Adrenal gland (tissue), 5 donors: Measurements from ENCODE around the gene SIGLECL1.

Source experiments
- POLR2A ChIP-seq, 2 donors: fragments of 450-650 bp; IDR thresholded peaks; one replicate each; pipeline ENCODE4 v1.6.1; 2017; ENCODE audit warnings: antibody characterized with exemption in 2 of 2, mild to moderate bottlenecking in 2 of 2, moderate library complexity in 1 of 2
- TF ChIP-seq, protein P1 (sequence below), 6 experiments: fragments of 450-650 bp in 4 of 6; fragments of 200-600 bp in 2 of 6; sonication (generic) in 1 of 6; IDR thresholded peaks; 1 replicate in 5 of 6; 2 replicates in 1 of 6; pipeline versions ENCODE4 v1.5.1 to v1.8.0; 2016 to 2021; ENCODE audit warnings: antibody characterized with exemption in 6 of 6, mild to moderate bottlenecking in 2 of 6, moderate library complexity in 1 of 6
- donor health status: DM: no; HTN: no; CAD: no.

DNA sequence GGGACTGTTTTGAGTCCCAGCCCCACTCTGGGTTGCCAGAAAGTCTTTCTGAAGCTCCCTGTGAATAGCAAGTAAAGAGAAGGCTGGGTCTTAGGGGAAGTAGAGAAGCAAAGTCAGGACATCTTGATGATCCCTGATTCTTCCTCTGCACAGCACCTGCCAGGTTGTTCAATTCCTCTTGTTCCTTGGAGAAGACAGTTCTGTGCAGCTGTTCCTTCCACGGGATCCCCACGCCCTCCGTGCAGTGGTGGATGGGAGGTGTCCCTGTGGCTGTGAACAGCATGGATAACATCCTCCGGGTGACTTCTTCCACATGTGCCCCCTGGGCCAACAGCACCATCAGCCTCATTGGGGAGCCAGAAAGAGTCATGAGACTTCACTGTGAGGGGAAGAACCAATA lies 31.5 kb downstream of the SIGLECL1 start:
- TF ChIP-seq POLR2A (IDR thresholded peaks at IDR 0.05): no peak
- TF ChIP-seq, protein P1, sequence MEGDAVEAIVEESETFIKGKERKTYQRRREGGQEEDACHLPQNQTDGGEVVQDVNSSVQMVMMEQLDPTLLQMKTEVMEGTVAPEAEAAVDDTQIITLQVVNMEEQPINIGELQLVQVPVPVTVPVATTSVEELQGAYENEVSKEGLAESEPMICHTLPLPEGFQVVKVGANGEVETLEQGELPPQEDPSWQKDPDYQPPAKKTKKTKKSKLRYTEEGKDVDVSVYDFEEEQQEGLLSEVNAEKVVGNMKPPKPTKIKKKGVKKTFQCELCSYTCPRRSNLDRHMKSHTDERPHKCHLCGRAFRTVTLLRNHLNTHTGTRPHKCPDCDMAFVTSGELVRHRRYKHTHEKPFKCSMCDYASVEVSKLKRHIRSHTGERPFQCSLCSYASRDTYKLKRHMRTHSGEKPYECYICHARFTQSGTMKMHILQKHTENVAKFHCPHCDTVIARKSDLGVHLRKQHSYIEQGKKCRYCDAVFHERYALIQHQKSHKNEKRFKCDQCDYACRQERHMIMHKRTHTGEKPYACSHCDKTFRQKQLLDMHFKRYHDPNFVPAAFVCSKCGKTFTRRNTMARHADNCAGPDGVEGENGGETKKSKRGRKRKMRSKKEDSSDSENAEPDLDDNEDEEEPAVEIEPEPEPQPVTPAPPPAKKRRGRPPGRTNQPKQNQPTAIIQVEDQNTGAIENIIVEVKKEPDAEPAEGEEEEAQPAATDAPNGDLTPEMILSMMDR (IDR thresholded peaks at IDR 0.05): no peak
